HG03521 (cell line): ENCODE data around the gene CEP131.
"Not testable (repeated sequence)": the region's sequence is repeated elsewhere in the genome, so short reads cannot be mapped to it uniquely, and the experiment has no call there.

Experiments
- ATAC-seq: cut with Tn5 transposase; IDR thresholded peaks from one replicate; pipeline ENCODE4 v1.9.1; 2021; ENCODE audit warnings: mild to moderate bottlenecking, moderate library complexity; ENCODE audit not compliant: unreplicated experiment

The CEP131 gene

DNA sequence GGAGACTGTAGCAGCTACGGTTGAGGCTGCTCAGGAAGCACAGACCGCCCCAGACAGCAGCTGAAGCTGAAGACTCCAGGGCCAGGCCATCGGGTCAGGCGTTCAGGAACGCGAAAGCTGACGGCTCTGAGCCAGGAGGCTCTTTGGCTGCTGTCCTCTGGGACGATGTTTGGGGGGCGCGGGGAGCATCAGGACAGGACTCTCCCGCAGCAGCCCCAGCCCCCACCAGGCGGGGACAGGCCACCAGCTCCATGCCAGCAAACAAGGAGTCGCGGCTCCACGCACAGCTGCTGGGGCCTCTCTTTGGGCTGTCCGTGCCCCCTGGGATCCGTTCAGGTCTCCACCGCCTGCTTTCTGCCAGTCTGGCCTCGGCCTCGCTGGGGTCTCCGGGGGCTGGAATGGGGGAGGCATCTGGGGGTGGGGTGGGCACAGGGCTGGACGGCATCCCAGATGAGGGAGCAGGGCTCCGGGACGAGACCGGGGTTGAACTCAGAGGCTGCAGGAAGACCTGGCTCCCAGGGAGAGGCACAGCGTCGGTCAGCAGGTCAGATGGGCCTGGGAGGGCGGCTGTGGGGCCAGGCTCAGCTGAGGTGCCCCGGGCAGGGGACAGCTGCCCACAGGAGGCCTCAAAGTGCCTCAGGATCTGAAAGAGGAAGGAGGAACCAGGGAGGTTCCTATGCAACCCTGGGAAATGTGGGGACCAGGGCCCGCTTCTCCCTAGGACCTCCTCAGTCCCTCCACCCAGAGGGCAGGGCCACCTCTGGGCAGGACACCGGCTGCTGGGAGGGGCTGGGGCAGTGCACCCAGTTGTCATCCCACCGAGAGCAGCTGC is 6.3 kb upstream of the CEP131 start:
- ATAC-seq, result no peak

GRCh38 chr17:81228420-81228819 is 5.7 kb upstream of the CEP131 start:
- ATAC-seq, result no peak

GRCh38 chr17:81227630-81228029 is 4.9 kb upstream of the CEP131 start:
- not testable (repeated sequence) for ATAC-seq

DNA sequence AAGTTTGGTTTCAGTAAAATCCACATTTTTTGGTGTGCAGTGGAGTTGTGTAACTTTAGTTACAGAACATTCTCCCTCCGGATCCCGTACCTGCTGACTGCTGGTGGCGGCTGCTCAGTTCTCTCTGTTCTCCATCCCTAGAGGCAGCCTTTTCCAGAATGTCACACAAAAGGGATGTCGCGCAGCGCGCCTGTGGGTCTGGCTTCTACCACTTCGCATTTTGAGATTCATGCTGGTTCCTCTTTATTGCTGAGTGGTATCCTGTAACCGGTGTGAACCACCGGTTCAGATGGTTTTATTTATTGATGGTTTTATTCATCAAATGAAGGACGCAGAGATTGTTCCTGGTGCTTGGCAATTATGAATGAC is 981 bp upstream of the CEP131 start:
- ATAC-seq, result no peak

- no peak for ATAC-seq
These were observed 202 bp downstream of the CEP131 start for GRCh38 chr17:81222620-81222905.

GRCh38 chr17:81221842-81222619 is 734 bp downstream of the CEP131 start:
- peak; percentile 3 for ATAC-seq

DNA sequence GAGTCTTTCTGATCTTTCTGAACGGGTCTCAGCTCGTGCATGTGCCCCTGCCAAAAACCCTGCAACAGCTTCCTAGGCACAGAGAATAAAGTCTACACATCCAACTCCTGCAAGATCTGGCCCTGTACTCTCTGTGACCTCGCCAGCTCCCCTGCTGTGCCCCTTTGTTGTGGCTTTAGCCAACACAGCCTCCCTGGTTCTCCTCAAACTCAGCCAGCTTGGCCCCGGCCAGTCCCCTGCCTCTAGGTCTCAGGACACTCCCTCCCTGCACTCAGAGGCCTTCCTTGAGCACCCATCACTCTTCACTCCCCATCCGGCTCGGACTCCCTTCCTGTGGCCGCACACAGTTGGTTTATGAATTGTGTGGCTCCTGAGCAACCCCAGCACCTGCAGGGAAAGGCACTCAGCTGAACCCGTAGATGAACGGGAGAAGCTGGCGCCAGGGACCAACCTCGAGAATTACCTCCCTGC is 1.4 kb downstream of the CEP131 start:
- no peak for ATAC-seq

DNA sequence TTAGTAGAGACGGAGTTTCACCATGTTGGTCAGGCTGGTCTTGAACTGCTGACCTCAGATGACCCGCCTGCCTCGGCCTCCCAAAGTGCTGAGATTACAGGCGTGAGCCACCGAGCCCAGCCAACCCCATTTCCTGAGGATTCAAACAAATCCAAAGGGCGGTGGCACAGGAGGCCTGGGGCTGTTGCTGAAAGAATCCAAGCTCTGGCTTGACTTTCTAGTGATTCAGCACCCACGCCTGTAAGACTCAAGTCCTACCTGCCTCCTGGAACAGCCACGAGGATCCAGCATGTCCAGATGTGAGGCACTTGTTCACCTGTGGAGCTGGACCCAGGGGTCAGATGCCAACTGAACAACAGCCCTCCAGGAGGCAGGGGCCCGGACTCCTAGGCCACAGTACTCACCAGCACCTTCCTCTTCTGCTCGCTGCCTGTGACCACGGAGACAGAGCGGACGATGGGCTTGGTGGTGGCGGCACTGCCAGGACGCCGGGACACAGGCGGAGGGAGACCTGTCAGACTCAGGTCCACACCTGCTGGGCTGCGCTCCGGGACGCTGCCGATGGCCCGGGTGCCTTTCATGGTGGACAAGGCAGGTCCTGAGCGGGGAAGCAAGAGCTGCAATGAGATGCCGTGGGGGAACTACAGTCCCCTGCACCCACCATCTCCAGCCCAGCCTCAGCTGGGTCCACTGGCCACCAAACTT is 3.1 kb downstream of the CEP131 start:
- ATAC-seq, result no peak

GRCh38 chr17:81218991-81219390 is 3.8 kb downstream of the CEP131 start:
- no peak for ATAC-seq

GRCh38 chr17:81218459-81218858 is 4.3 kb downstream of the CEP131 start:
- ATAC-seq, result no peak

DNA sequence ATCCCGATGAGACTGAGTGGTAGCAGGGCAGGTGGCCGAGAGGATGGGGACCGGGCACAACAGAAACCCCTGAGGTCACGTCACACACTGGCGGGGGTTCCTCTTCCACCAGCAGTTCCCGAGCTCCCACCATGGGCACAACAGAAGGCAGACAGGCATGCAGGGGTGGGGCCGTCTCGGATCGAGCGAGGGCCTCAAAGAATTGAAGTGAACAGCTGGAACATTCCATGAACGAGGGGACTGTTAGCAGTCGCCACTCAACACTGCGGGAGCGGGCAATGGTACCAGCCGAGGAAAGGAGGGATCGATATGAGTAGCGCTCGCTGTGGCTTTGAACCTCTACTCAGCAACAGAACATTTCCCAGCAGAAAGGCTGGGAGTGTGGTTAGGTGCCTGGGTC is 5.3 kb downstream of the CEP131 start:
- ATAC-seq, result no peak

DNA sequence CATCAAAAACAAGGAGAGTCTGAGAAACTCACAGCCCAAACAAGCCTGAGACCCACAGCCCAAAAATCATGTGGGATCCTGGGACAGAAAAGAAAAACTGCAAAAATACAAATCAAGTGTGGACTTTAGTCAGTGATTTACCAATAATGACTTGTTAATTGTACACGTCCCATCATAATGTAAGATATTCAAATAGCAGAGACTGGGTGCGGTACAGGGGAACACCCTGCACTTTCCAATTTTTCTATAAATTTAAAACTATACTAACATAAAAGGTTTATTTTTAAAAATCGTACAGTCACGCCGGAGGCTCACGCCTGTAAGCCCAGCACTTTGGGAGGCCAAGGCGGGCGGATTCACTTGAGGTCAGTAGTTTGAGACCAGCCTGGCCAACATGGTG is 8.8 kb downstream of the CEP131 start:
- ATAC-seq, result no peak

- ATAC-seq, result no peak
These were observed 10.4 kb downstream of the CEP131 start for GRCh38 chr17:81212365-81212764.

- ATAC-seq, result no peak
These were observed 11.9 kb downstream of the CEP131 start for GRCh38 chr17:81210868-81211267.

- no peak for ATAC-seq
These were observed 12.3 kb downstream of the CEP131 start for GRCh38 chr17:81210466-81210865.

DNA sequence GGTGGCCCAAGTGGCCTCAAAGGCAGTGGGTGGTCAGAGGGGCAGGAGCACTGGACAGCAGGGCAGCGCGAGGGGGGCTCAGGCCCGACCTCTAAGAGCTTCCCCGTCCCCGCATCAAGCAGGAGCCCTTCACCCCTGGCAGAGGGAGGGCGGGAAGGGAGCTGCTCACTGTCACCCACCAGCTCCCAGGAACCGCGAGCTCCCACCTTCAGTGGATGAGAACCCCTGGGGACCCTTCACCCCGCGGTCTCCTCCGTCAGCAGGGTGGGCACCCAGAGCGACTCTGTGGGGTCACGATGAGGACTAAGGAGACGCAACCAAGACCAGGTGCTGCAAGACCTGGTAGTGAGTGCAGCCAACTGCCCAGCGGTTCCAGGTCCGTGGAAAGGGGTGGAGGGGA is 13.6 kb downstream of the CEP131 start:
- ATAC-seq, result no peak

DNA sequence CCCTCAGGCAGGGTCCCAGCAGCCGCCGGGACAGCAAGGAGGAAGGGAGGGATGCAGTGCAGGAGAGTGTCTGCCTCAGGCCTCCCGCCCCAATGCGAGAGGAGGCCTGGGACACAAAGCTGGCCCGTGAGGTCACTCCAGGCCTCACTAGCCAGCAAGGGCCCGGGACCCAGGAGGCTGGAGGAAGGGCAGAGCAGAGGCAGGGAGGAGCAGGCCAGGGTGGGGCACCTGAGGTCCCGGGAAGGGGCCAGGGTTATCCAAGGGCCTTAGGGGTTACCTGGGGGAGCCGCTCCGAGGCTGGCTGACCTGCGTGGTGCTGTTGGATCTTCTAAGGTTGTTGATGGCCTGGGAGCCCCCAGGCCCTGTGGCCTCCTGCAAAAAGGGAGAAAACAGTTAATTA is 14.1 kb downstream of the CEP131 start:
- no peak for ATAC-seq

- ATAC-seq, result no peak
These were observed 14.9 kb downstream of the CEP131 start for GRCh38 chr17:81207610-81208581.

GRCh38 chr17:81206657-81207056 is 16.1 kb downstream of the CEP131 start:
- no peak for ATAC-seq

GRCh38 chr17:81206166-81206565 is 16.6 kb downstream of the CEP131 start:
- ATAC-seq, result no peak

- no peak for ATAC-seq
These were observed 18.2 kb downstream of the CEP131 start for GRCh38 chr17:81204578-81204977.
